HG03045 (cell line): ENCODE results near the gene ACHE.
A peak's percentile ranks its signal among the peaks of the same experiment; 100 is the strongest.
"Not testable (repeated sequence)": the region's sequence is repeated elsewhere in the genome, so short reads cannot be mapped to it uniquely, and the experiment has no call there.

Experiments
- ATAC-seq: cut with Tn5 transposase; IDR thresholded peaks from one replicate; pipeline ENCODE4 v1.9.1; 2021; ENCODE audit warnings: mild to moderate bottlenecking, moderate library complexity; ENCODE audit not compliant: unreplicated experiment

The ACHE gene

GRCh38 chr7:100865938-100866728 is 29.6 kb downstream of the ACHE start:
- no peak for ATAC-seq

- ATAC-seq, result no peak
Measured at GRCh38 chr7:100865372-100865911, 30.2 kb downstream of the ACHE start.

GRCh38 chr7:100864263-100864845 is 31.3 kb downstream of the ACHE start:
- no peak for ATAC-seq

GRCh38 chr7:100863406-100863950 is 32.2 kb downstream of the ACHE start:
- no peak for ATAC-seq

- no peak for ATAC-seq
Measured at GRCh38 chr7:100861616-100861985, 34.1 kb downstream of the ACHE start.

- ATAC-seq, result no peak
Measured at GRCh38 chr7:100860702-100861615, 34.7 kb downstream of the ACHE start.

- no peak for ATAC-seq
Measured at GRCh38 chr7:100859856-100860255, 35.8 kb downstream of the ACHE start.

- ATAC-seq, result no peak
Measured at GRCh38 chr7:100856871-100857282, 38.8 kb downstream of the ACHE start.

GRCh38 chr7:100855515-100855914 is 40.2 kb downstream of the ACHE start:
- no peak for ATAC-seq

GRCh38 chr7:100854899-100855298 is 40.8 kb downstream of the ACHE start:
- not testable (repeated sequence) for ATAC-seq

- no peak for ATAC-seq
Measured at GRCh38 chr7:100854146-100854895, 41.4 kb downstream of the ACHE start.

- ATAC-seq, result peak; percentile 90
Measured at GRCh38 chr7:100852048-100852872, 43.4 kb downstream of the ACHE start, which contains the start of gene SLC12A9. Gene SLC12A9 (plus strand): TSS chr7:100852713. CDS start chr7:100854198, 1,485 bp downstream.

GRCh38 chr7:100847360-100847759 is 48.3 kb downstream of the ACHE start:
- ATAC-seq, result no peak

GRCh38 chr7:100840470-100841100 is 55.1 kb downstream of the ACHE start:
- ATAC-seq, result no peak
